MCF 10A (cell line): ENCODE measurements around the gene EPHB4. TPM values are rescaled to one million over a fixed set of nuclear protein-coding genes. Genes with fewer than 3 reads are reported as not detected.
"Not testable (repeated sequence)": the region's sequence is repeated elsewhere in the genome, so short reads cannot be mapped to it uniquely, and the experiment has no call there.

Experiments used
- BruUV-seq: library from RNA; stranded (reverse); fragments of 400-500 nt; replicated peaks from 2 replicates; lab custom pipeline; 2021; lab: Mats Ljungman, UMichigan
- CTCF ChIA-PET: fragments of 300-600 bp; sonication (Branson Sonifier 250); formaldehyde crosslinking; extraction: SDS; loops from one replicate; lab custom pipeline; 2021; ENCODE audit warnings: antibody characterized with exemption, inconsistent platforms; lab: Yijun Ruan, JAX
- POLR2A ChIA-PET: fragments of 300-600, 350-650 bp; sonication (Branson Sonifier 250); formaldehyde crosslinking; extraction: SDS; loops from one replicate; lab custom pipeline; 2020; ENCODE audit warnings: antibody characterized with exemption, inconsistent platforms; lab: Yijun Ruan, JAX
- DNase-seq: peaks from one replicate; pipeline ENCODE4 v3.0.0-alpha.2; 2018; ENCODE audit not compliant: unreplicated experiment
- H3K27ac Mint-ChIP-seq: one replicate; pipeline ENCODE4 v1.8.0; 2022; ENCODE audit warnings: mild to moderate bottlenecking, low read depth, mixed read lengths; ENCODE audit not compliant: unreplicated experiment
- H3K27me3 Mint-ChIP-seq: one replicate; pipeline ENCODE4 v1.8.0; 2022; ENCODE audit warnings: mixed read lengths; ENCODE audit not compliant: insufficient read depth, unreplicated experiment
- H3K36me3 Mint-ChIP-seq: one replicate; pipeline ENCODE4 v1.8.0; 2022; ENCODE audit warnings: mild to moderate bottlenecking, moderate library complexity, mixed read lengths; ENCODE audit not compliant: insufficient read depth, unreplicated experiment
- H3K4me1 Mint-ChIP-seq: one replicate; pipeline ENCODE4 v1.8.0; 2022; ENCODE audit warnings: mixed read lengths; ENCODE audit not compliant: insufficient read depth, unreplicated experiment
- H3K4me3 Mint-ChIP-seq: one replicate; pipeline ENCODE4 v1.8.0; 2022; ENCODE audit warnings: mild to moderate bottlenecking, moderate library complexity, mixed read lengths; ENCODE audit not compliant: unreplicated experiment
- H3K9me3 Mint-ChIP-seq: one replicate; pipeline ENCODE4 v1.8.0; 2022; ENCODE audit warnings: mixed read lengths; ENCODE audit not compliant: unreplicated experiment
- CTCF ChIP-seq: fragments of 200-600 bp; IDR thresholded peaks from one replicate; pipeline ENCODE4 v1.8.0; 2022; ENCODE audit warnings: antibody characterized with exemption, mild to moderate bottlenecking; ENCODE audit not compliant: unreplicated experiment
- intact Hi-C: fragments of 100-400 bp; cut with micrococcal nuclease; formaldehyde crosslinking; loops from 2 replicates; pipeline ENCODE4 v1.14.1; 2022
- total RNA-seq: library from RNA; stranded (reverse); gene quantifications from 2 replicates; pipeline ENCODE4 v1.2.3, GENCODE V29; 2022

Gene EPHB4
- total RNA-seq, 1 experiment from 2014 or later = 48.8 TPM

- no peaks in the 10 kb centered on the region for H3K27me3 Mint-ChIP-seq
- peaks cover 43% of the 10 kb centered on the region for H3K36me3 Mint-ChIP-seq
- H3K4me1 Mint-ChIP-seq = no peaks in the 10 kb centered on the region
- H3K27ac Mint-ChIP-seq = no peak overlapping the region
- intact Hi-C loops = no loop called here
- ChIA-PET POLR2A (no interaction called here), CTCF (interaction anchor here (0.7 kb wide), 1 partner anchor 12 kb away, joined by 3 read pairs; no protein-coding TSS in a partner anchor)
- TF ChIP-seq CTCF = no peak
- no peak overlapping the region for H3K4me3 Mint-ChIP-seq
- no peak for DNase-seq
- H3K9me3 Mint-ChIP-seq = no peaks in the 10 kb centered on the region
- no TSS peak for BruUV-seq
Measured at GRCh38 chr7:100860702-100861615, 33.6 kb upstream of the EPHB4 start.

- Mint-ChIP-seq H3K9me3 (no peaks in the 10 kb centered on the region), H3K4me3 (no peak overlapping the region), H3K4me1 (no peaks in the 10 kb centered on the region), H3K27ac (no peak overlapping the region), H3K27me3 (no peaks in the 10 kb centered on the region), H3K36me3 (peaks cover 50% of the 10 kb centered on the region)
- no peak for DNase-seq
- intact Hi-C loops = no loop called here
- no TSS peak for BruUV-seq
- CTCF ChIA-PET = no interaction called here
- POLR2A ChIA-PET = no interaction called here
- no peak for TF ChIP-seq CTCF
Measured at GRCh38 chr7:100859856-100860255, 32.5 kb upstream of the EPHB4 start.

DNA sequence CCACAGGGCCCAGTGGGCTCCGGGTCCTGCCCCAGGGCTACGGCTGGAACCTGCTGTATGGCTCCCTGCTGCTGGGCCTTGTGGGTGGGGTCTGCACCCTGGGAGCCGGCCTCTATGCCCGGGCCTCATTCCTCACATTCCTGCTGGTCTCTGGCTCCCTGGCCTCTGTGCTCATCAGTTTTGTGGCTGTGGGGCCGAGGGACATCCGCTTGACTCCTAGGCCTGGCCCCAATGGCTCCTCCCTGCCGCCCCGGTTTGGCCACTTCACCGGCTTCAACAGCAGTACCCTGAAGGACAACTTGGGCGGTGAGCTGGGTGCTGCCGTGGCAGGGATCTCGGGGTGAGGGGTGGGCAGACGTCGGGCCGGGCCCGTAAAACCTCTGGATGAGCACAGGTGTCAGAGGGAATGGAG, 29.6 kb upstream of the EPHB4 start:
- POLR2A ChIA-PET = interaction anchor here (0.9 kb wide), 1 partner anchor 18 kb away, joined by 3 read pairs; the partner anchor contains the start of gene SRRT
- Mint-ChIP-seq H3K27ac (peak overlapping the region; percentile 59), H3K4me3 (no peak overlapping the region), H3K27me3 (no peaks in the 10 kb centered on the region), H3K36me3 (peaks cover 33% of the 10 kb centered on the region), H3K9me3 (no peaks in the 10 kb centered on the region), H3K4me1 (peaks cover 3% of the 10 kb centered on the region)
- TF ChIP-seq CTCF = no peak
- no TSS peak for BruUV-seq
- intact Hi-C loops = no loop called here
- no peak for DNase-seq
- CTCF ChIA-PET = no interaction called here

DNA sequence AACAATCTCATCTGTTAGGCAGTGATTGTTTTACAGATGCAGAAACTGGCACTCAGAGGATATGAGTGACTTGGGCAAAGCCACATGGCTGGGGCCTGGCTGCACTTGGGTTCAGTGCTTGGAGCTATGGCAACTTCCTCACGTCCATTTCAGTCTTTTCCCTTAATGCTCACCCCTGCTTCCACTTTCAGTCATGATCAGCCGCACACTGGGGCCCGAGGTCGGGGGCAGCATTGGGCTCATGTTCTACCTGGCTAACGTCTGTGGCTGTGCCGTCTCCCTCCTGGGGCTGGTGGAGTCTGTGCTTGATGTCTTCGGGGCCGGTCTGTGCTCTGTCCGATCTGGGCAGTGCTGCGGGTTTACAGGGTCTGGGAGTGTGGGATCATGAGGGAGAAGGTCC, 28.2 kb upstream of the EPHB4 start:
- Mint-ChIP-seq H3K36me3 (peaks cover 26% of the 10 kb centered on the region), H3K27me3 (no peaks in the 10 kb centered on the region), H3K4me1 (peaks cover 6% of the 10 kb centered on the region), H3K9me3 (no peaks in the 10 kb centered on the region), H3K27ac (no peak overlapping the region), H3K4me3 (no peak overlapping the region)
- intact Hi-C loops = no loop called here
- POLR2A ChIA-PET = interaction anchor here (0.6 kb wide), 1 partner anchor 12 kb away, joined by 3 read pairs; the partner anchor contains the start of gene TRIP6
- CTCF ChIA-PET = interaction anchor here (1.4 to 2.0 kb wide), 2 partner anchors 130 to 150 kb away, joined by 5 to 11 read pairs; partner anchors contain the start of gene POP7
- no peak for DNase-seq
- no peak for TF ChIP-seq CTCF
- BruUV-seq = no TSS peak

GRCh38 chr7:100854899-100855298, 27.6 kb upstream of the EPHB4 start:
- ChIA-PET POLR2A (interaction anchor here (0.6 to 1.0 kb wide), 3 partner anchors 12 to 182 kb away, joined by 3 read pairs; partner anchors contain the start of gene TRIP6), CTCF (interaction anchor here (0.6 to 2.0 kb wide), 4 partner anchors 9 to 158 kb away, joined by 3 to 11 read pairs (median 4); partner anchors contain the start of gene POP7)
- H3K4me3 Mint-ChIP-seq, H3K9me3 Mint-ChIP-seq, DNase-seq, intact Hi-C loops, H3K27ac Mint-ChIP-seq, H3K4me1 Mint-ChIP-seq, BruUV-seq, H3K27me3 Mint-ChIP-seq: not testable (repeated sequence)
- peaks cover 20% of the 10 kb centered on the region for H3K36me3 Mint-ChIP-seq
